GM21723 (cell line): ENCODE data around the gene RDX.

Experiments used
- ATAC-seq: cut with Tn5 transposase; IDR thresholded peaks from one replicate; pipeline ENCODE4 v1.9.1; 2021; ENCODE audit warnings: mild to moderate bottlenecking, moderate library complexity; ENCODE audit not compliant: unreplicated experiment

The RDX gene

GRCh38 chr11:110176366-110177085 is 119.9 kb downstream of the RDX start:
- ATAC-seq = no peak

DNA sequence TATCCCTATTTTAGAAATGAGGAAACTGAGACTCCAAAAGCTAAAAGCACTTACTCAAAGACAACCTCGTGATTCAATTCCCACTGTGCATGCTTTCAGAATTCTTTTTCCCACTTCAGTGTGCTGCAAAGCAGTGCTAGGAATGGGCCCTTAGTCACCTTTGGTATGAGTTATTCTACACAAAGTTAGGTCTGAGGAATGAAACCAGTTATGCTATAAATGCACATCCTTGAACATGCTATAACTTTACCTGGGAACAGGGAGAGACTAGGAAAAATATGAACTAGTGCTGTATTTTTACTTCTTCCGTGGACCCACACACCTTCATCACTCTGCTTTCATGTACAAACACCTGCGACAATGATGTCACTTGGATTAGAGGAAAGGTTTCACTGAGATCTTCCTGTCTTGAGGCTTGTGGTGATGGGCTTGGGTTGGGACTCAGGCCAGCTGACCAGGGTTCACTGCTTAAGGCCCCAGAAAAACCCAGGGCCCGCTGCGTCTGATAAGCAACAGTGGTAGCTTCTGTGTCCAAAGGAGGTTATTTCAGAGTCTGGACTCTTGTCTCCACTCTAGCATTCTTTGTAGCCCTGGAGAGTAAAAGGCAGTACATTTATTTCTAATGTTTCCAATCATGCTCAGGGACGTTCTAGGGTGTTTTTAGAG is 121.6 kb downstream of the RDX start:
- no peak for ATAC-seq

GRCh38 chr11:110173811-110174644 is 122.4 kb downstream of the RDX start:
- ATAC-seq = peak; percentile 75

DNA sequence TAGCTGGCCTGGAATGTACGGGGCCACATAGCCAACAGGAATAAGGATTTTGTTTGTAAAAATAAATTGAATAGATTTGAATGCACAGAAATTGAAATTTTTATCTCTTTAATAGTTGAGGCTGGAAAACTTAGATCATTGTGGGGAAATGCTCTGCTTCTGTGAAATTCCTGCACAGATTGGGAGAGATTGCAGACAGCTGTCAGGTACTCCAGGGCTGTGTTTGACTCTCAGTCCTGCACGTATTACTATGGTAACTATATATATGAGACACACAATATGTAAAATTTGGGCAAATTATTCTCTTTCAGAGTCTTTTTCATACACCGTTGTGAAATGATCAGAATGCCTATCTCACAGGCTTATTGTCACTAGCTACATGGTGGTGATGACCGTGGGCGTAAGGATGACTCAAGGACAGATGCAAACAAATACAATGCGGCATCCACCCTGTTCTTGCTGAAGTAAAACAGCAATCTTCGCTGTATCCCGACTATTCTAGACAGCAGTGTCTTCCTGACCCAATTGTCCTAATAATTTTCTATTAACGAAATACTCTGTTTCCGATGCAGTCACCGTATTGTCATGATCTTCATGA is 123.8 kb downstream of the RDX start:
- ATAC-seq = no peak

DNA sequence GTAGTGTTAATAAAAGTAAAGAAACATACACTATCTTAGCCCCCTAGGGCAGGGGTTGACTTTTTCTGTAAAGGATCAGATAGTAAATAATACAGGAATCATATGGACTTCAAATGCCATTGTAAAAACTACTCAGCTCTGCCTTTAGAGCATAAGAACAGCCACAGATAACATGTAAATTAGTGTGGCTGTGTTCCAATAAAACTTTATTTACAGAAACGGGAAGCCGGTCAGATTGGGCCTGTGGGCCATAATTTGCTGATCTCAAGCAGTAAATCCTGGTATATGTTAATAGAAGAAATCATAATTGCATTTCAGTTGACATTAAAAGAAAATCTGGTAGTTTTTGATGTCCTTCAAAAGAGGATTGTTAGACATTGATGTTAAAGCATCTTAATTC is 126.7 kb downstream of the RDX start:
- no peak for ATAC-seq

GRCh38 chr11:110168033-110168803 is 128.2 kb downstream of the RDX start:
- ATAC-seq = no peak

DNA sequence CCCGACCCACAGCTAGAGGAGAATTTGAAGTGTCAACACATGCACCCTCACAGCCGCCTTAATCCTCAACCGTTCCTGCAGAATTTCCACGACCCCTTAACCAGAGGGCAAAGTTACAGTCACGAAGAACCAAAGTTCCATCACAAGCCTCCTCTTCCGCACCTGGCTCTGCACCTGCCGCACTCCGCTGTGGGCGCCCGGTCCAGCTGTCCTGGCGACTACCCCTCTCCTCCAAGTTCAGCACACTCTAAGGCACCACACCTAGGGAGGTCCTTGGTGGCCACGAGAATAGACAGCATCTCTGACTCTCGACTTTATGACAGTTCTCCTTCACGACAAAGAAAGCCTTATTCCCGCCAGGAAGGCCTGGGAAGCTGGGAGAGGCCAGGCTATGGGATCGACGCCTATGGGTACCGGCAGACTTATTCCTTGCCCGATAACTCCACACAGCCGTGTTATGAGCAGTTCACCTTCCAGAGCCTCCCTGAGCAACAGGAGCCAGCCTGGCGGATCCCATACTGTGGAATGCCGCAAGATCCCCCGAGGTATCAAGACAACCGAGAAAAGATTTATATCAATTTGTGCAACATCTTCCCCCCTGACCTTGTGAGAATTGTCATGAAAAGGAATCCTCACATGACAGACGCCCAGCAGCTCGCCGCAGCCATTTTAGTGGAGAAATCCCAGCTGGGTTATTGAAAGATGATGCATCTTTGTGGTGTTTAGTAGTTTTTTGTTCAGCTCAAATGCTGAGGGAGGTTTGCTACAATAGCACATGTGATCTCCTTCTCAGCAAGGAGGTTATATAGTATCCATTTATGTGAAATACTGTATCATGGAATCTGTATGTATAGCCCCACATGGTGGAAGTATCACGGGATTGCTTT is 131.1 kb downstream of the RDX start:
- ATAC-seq = no peak

DNA sequence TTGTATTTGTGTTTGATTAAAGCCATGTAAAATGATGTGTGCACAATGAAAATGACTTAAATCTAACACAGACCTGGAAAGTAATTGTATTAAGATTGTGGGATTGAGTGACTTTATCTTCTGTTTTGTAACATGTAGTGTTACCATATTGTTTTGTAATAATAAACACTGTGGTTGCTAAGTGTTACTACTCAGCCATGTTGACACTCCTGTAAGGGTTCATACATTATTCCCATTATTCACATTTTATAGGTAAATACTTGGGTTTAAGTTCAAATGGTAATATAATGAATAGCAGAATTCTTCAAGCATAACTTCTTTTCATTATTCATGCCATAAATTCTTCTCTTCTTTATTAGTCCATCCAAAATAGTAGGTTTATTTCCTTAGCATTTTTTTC is 134.2 kb downstream of the RDX start:
- no peak for ATAC-seq

GRCh38 chr11:110161061-110161460 is 135.4 kb downstream of the RDX start:
- ATAC-seq = no peak

DNA sequence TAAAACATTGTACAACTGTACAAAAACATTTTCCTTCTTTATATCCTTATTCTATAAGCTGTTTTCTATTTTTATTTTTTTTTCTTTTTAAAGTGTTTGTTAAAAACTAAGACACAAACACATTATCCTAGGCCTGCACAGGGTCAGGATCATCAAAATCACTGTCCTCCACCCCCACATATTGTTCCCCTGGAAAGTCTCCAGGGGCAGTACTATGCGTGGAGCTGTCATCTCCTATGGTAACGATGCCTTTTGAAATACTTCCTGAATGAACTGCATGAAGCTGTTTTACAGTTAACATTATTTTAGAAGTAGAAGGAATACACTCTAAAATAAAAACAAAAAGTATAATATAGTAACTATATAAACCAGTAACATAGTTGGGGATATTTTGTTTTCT is 136.0 kb downstream of the RDX start:
- ATAC-seq = no peak

DNA sequence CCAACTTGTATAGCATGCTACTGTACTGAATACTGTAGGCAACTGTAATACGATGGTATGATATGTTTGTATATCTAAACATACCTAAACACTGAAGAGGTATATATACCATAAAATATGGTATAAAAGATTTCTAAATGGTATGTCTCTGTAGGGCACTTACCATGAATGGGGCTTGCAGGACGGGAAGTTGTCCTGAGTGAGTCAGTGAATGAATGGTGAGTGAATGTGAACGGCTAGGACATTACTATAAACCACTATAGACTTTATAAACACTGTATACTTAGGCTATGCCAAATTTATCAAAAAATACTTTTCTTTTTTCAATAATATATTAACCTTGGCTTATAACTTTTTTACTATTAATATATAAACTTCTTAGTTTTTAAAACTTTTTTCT is 136.4 kb downstream of the RDX start:
- ATAC-seq = no peak

DNA sequence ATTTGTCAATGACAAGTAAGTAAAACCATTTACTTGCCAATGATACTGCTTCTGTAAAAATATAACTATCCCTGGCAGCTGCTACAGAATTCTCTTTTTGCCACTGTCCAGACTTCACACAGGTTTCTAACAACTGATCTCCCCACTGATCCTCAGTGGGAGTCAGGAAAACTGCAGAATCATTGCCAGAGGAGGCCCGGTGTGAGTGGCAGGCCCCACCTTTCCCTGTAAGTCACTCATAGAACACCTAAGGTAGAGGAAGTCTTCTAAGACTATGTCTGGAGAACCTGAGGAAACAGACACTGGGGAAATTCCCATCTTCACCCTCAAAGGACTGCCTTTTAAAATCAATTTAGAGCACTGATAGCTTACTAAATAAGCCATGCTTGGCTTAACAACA is 136.9 kb downstream of the RDX start:
- ATAC-seq = no peak

DNA sequence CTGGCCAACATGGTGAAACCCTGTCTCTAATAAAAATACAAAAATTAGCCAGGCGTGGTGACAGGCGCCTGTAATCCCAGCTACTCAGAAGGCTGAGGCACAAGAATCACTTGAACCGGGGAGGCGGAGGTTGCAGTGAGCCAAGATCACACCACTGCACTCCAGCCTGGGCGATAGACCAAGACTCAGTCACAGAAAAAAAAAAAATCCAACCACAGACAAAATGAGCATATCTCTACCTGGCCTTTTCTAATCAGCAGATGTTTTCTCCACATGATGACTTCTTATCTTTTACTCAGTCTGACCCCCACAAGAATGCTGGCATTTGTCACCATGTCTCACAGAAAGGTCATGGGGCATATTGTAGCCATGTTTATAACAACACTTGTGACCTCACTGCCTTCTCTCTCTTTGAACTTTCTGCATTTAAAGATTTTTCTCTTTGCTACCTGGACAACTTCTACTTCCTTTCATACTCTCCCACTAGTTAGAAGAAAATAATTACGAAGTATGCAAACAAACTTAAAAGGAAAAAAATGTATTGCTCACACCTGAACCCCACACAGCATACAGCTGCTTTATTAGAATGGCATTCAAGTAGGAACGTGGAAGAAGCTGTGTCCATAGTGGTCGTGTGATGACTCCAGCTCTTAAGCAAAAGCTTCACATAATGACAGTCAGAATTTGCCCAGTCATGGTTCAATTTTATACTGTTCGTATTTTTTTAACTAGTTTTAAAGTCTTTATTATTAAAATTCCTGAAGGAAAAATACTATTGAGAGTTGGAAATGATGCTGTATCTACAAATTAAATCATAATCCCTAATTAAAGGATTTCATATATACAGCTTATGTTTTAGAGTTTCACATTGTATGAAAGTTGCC is 137.9 kb downstream of the RDX start:
- ATAC-seq = no peak

DNA sequence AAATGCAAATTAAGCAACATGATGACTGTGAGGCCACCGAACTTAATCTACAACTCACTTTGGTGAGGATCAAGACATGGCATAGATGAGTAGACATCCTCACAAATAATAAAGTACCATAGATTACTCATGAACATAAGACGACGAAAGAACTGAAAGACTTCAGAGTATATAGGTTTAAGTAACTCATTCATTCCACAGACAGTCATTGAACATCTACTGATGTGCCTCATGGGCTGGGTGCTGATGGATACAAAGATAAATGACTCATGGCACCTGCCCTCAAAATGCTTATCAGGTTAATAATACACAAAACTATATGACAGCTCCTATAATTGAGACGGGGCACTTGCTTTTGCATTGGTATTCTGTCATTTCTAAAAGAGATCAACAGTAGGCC is 139.9 kb downstream of the RDX start:
- no peak for ATAC-seq

DNA sequence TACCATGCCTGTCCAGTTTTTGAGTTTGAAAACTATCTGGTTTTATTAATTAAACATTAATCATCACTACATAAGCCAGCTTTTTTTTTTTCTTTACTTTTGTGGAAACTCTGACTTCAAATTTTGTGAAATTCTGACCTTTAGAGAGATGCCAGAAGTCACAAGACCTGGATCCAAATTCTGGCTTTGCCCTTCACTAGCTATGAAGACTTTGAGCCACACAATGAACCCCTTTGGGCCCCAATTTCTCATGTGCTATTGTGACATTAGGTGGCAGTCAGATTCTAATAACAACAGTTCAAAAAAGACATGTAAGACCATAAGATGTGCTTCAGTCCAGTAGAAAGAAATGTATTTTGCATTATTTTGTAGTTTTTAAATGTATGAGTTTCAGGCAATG is 142.9 kb downstream of the RDX start:
- ATAC-seq = no peak

- ATAC-seq = no peak
Observed at GRCh38 chr11:110152199-110152598, 144.2 kb downstream of the RDX start.

- no peak for ATAC-seq
Observed at GRCh38 chr11:110148775-110149744, 147.4 kb downstream of the RDX start.
